ENCODE results near the gene TLE4. TPM values are rescaled to one million over a fixed set of nuclear protein-coding genes. Genes with fewer than 3 reads are reported as not detected.

TLE4 gene
- total and polyA plus RNA-seq, 10 of the 15 experiments (the other 5 are each of a cell fraction or from before 2014, with no cell fraction given): 5.3 to 53.3 (median 23.3) TPM

DNA sequence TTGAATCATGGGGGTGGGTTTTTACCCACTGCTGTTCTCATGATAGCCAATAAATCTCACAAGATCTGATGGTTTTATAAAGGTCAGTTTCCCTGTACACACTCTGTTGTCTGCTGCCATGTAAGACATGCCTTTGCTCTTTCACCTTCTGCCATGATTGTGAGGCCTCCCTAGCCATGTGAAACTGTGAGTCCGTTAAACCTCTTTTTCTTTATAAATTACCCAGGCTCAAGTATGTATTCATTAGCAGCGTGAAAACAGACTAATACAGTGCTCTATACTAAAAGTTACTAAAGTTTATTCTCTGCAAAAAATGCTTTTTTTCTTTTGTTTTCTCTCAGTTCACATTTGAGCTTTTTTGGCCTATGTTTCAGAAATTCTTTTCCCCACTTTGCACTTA lies 33.9 kb upstream of the TLE4 start:
- DNase-seq (ENCODE audit: low read depth, low spot score) (no peak), ATAC-seq (no peak), FAIRE-seq (no peak)
- Histone ChIP-seq H2AFZ (ENCODE audit: control insufficient read depth, low read depth, low read length) (no peak overlapping the region), H4K20me1 (ENCODE audit: control insufficient read depth, insufficient read depth) (no peaks in the 10 kb centered on the region), H3K4me1 (ENCODE audit: control insufficient read depth, insufficient read depth, low read length) (no peaks in the 10 kb centered on the region), H3K36me3 (ENCODE audit: control insufficient read depth in 2 of 2, insufficient read depth in 2 of 2, low read length in 1 of 2) (no peaks in the 10 kb centered on the region), H3K9me3 (replicated peaks; ENCODE audit: control insufficient read depth, insufficient read depth, low read length) (no peaks in the 10 kb centered on the region), H3K79me2 (ENCODE audit: control insufficient read depth, insufficient read depth, low read length) (no peaks in the 10 kb centered on the region), H3K27ac (ENCODE audit: control insufficient read depth, insufficient read depth) (no peak overlapping the region), H3K9ac (ENCODE audit: control insufficient read depth, insufficient read depth, low read length) (no peak overlapping the region), H3K27me3 (replicated peaks in 1 of 2; ENCODE audit: control insufficient read depth in 2 of 2, insufficient read depth in 2 of 2, low read length in 1 of 2) (no peaks in the 10 kb centered on the region), H3K4me2 (ENCODE audit: control insufficient read depth, insufficient read depth) (no peak overlapping the region), H3K4me3 (no peak overlapping the region)
- RAD21 ChIA-PET (ENCODE audit: unreplicated experiment): no interaction called here
- WGBS (ENCODE audit: insufficient coverage, insufficient replicate concordance, low lambda C conversion rate, missing lambda C conversion rate): 57% methylated on average over 2 of the region's 2 CpGs
- SMC1A ChIA-PET (ENCODE audit: uncharacterized antibody, unreplicated experiment): no interaction called here
- CTCF ChIA-PET: interaction anchor here (0.6 to 0.9 kb wide), 2 partner anchors 61 to 68 kb away, joined by 3 read pairs; no protein-coding TSS in a partner anchor
- intact Hi-C loops (cut with micrococcal nuclease; ENCODE audit: unreplicated experiment) (no loop called here), in situ Hi-C loops (cut with MboI) (no loop called here)
- no TSS peak for BruUV-seq (replicated peaks)
- POLR2A ChIA-PET: no interaction called here
- TF ChIP-seq, protein P1, sequence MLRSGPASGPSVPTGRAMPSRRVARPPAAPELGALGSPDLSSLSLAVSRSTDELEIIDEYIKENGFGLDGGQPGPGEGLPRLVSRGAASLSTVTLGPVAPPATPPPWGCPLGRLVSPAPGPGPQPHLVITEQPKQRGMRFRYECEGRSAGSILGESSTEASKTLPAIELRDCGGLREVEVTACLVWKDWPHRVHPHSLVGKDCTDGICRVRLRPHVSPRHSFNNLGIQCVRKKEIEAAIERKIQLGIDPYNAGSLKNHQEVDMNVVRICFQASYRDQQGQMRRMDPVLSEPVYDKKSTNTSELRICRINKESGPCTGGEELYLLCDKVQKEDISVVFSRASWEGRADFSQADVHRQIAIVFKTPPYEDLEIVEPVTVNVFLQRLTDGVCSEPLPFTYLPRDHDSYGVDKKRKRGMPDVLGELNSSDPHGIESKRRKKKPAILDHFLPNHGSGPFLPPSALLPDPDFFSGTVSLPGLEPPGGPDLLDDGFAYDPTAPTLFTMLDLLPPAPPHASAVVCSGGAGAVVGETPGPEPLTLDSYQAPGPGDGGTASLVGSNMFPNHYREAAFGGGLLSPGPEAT (IDR thresholded peaks at IDR 0.05; ENCODE audit: low read depth): no peak
- TF ChIP-seq TAF1 (IDR thresholded peaks at IDR 0.05; ENCODE audit: borderline replicate concordance, low read depth, low read length) (no peak), ZBED1 (IDR thresholded peaks at IDR 0.05; ENCODE audit: borderline replicate concordance) (no peak), EZH2 (IDR thresholded peaks at IDR 0.05; ENCODE audit: borderline replicate concordance, control insufficient read depth, low read depth, low read length) (no peak), RBBP5 (conservative IDR thresholded peaks at IDR 0.05) (no peak), SUZ12 (IDR thresholded peaks at IDR 0.05; ENCODE audit: unreplicated experiment) (no peak)
